DMS114 treated with DMSO at 0.1 percent for 48 hours (cell line): ENCODE data around the gene ABCF3.

ENCODE experiments used
- DNase-seq: peaks from one replicate; lab custom pipeline; 2025; ENCODE audit not compliant: unreplicated experiment; lab: John Stamatoyannopoulos, UW

The ABCF3 gene

DNA sequence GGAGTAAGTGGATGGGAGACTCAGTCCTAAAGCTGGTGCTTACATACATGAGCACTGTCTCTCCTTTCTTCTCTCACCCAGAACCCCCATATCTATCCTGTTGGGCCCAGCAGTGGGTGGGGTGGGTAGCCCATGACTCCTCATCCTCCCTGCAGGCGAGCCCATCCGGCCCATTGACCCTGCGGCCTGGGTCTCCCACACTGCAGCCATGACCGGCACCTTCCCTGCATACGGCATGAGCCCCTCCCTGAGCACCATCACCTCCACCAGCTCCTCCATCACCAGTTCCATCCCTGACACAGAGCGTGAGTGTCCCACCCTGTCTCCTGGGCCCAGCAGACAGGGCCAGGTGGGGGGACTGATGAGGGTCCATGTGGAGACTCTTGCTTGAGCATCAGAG is 19.3 kb upstream of the ABCF3 start:
- no peak for DNase-seq

DNA sequence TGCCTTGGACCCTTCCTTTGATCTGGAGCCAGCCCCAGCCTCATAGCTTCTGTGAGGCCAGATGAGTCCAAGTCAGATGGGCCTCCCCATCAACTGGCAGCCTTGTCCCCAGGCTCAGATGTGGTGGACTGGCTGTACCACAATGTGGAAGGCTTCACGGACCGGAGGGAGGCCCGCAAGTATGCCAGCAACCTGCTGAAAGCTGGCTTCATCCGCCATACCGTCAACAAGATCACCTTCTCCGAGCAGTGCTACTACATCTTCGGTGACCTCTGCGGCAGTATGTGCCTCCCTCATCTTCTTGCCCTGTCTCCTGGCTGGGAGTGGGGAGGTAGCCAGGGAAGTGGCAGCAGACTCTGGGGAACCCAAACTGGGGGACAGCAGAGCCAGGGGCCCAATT is 18.2 kb upstream of the ABCF3 start:
- DNase-seq = no peak

DNA sequence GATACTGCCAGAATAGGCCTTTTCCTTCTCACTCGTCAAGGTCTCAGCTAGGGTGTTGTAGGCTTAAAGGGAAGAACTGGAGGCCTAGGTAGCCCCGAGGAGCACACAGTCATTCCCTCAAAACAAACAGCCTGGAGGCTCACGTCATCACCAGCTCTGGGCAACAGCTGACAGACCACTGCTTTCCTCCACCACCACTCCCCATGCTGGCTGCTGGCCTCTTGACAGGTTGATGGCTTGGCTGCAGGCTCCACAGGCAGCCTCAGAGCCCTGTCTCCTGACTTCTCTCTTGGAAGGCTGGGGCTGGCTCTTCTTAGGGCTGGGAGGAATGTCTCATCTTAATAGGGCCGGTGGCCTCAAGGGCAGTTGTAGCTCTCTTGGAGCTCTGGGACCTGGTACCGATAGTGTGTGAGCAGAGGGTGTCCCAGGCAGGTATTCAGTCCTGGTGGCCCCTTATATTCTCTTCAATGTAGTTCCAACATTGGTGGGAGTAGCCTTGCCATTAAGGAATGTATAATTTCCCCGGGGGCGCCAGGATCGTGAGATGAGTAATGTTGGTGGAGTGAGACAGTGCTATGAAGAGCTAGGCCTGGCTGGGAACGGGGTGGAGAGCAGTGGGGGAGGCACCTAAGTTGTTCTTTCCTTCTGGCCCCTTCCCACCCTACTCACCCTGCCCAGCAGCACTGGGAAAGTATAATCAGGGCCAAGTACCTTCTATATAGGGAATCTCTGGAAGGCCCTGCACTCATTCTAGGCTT is 17.5 kb upstream of the ABCF3 start:
- DNase-seq = no peak

DNA sequence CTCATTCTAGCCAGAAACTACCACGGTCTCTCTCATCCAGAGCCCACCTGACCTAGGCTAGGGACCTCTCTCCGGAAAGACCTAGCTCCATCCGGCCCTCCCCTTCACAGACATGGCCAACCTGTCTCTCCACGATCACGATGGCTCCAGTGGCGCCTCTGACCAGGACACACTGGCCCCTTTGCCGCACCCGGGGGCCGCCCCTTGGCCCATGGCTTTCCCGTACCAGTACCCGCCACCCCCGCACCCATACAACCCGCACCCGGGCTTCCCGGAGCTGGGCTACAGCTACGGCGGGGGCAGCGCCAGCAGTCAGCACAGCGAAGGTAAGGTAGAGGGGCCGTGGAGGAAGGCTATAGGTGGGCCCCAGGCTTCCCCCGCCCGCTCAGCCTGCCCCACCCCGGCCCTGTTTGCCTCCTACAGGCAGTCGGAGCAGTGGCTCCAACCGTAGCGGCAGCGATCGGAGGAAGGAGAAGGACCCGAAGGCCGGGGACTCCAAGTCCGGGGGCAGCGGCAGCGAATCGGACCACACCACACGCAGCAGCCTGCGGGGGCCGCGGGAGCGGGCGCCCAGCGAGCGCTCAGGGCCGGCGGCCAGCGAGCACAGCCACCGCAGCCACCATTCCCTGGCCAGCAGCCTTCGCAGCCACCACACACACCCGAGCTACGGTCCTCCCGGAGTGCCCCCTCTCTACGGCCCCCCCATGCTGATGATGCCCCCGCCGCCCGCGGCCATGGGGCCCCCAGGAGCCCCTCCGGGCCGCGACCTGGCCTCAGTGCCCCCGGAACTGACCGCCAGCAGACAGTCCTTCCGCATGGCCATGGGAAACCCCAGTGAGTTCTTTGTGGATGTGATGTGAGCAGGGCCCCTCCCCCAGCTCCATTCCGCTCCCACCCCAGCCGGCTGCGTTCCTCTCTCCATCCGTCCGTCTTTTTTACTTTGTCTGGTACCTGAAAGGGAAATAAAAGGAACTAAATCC is 15.8 kb upstream of the ABCF3 start:
- no peak for DNase-seq

DNA sequence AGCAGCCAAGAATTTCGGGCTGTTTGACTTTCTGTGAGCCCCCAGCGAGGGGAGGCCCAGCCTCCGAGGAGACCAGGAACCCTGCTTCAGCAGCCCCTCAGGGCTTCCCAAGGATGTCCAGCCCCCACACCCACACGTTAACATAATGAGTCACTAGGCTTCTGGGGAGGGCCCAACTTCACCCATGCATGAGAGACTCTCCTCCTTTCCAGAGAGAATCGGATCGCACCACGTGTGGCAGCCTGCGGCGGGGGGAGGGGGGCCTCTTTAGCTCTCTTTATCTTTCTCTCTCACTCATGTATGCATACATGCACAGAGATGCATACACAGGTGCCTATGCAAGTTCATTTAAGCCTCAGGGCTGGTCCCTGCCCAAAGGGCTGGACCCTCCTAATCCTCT is 14.4 kb upstream of the ABCF3 start:
- no peak for DNase-seq

DNA sequence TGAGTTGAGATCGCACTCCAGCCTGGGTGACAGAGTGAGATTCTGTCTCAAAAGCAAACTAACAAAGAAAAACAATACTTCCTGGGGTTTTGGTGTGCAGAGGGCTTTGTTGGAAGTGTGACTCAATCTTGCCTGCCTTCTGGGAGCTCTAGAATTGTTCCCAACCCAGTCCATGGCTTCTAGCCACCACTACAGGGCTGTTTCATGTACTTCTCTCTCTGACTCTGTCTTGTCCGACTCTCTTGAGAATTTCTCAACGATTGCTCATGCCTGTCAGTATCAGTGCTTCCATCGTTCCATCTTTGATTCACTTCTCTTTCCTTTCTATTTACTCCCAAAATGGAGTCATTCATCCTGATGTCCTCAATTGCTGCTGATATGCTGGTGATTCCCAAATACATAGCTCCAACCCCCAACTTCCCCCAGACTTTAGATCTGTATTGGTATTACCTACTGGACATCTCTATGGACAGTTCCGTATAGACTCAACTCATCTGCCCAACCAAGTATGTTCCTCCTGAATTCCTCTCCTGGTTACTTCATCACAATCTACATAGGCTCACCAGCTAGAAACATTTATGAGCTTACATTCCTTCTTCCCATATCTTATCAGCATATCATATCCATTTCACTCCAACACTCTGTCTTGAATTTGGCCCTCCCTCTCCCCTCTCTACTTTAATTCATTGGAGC is 13.2 kb upstream of the ABCF3 start:
- DNase-seq = no peak

DNA sequence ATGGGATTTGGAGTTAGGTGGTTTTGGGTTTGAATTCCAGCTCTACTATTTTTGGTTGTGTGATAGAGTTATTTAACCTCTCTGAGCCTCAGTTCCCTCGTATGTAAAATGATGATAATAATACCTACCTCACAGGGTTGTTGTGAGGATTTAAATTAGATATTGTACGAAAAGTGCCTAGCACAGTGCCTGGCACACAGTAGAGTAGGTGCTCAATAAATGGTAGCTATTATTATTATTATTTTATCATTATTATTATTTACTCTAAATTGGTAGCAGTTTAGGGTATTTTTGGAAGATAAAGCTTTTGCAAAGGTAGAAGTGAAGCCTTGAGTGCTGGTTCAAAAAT is 12.7 kb upstream of the ABCF3 start:
- no peak for DNase-seq

DNA sequence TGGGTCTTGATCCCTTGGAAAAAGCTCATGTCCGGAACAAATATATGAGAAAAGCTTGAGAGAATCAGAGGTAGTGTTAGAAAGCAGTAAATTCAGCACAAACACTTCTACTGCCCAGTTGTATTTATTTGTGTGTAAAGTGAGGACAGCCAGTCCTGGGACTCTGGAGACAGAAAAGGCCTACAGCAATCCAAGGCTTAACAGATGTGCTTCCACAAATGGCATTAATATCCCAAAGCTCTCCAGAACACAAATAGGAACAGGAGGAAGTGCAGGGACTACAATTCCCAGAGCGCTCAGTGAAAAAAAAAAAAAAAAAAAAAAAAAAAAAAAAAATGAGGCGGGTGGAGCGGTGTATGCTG is 11.7 kb upstream of the ABCF3 start:
- DNase-seq = no peak

DNA sequence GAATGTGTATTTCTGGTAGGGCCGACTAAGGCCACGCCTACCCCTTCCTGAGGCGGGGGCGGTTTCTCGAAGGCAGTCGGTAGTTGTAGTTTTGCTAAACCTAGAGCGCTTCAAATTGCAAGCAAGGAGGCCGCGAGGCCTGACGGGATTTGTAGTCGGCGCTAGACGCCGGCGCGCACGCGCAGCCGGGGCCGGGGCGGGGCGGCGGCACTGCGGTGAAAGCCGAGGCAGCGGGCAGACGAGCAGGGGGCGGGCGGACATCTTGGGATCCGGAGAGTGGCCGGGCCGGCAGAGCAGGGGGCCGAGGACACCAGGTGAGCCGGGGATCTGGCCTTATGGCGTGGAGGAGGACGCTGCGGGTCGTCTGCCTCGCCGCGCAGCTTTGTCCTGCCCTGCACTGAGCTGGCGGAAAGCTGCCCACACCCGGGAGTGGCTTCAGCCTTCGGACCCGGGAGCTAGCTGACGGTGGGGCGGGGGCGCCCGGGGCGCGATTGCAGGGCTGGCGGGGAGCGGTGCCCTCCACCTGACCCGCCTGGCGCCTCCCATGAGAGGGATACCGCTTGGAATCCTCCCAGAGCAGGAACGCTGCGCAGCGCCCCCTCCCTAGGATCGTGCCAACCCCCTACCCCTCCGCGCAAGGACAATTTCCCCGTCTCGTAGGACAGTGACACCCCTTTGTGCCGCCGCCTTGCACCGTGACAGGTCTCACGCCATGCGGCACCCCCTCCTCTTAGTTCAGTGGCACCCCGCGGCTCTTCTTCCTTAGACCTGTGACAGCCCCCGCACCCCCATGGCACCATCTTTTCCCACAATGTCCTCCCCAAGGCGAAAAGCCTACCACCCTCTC is 11.1 kb upstream of the ABCF3 start, which contains the start of gene AP2M1:
Gene AP2M1 (plus strand): TSS at position 210 of the 847 bp plus-strand sequence. CDS start 2,139 bp downstream, outside the sequence.
- DNase-seq = peak; percentile 98

DNA sequence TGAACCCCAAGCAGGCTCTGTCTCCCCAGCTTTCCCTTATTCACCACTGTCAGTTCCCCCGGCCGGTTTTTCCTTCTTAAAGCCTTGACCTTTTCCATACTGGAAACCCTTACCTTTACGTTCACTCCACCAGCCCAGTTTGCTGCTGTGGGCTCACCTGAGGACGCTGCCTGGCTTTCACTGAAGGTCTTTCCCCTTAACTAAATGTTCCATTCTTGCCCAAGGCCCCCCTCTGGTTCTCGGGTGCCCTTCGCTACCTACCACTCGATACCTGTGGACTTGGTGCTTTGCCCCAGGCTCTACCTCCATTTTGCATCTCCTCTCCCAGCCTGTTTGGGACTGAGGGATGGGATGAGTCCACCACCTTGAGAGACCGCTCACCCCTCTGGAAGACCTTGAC is 10.5 kb upstream of the ABCF3 start:
- DNase-seq = no peak

DNA sequence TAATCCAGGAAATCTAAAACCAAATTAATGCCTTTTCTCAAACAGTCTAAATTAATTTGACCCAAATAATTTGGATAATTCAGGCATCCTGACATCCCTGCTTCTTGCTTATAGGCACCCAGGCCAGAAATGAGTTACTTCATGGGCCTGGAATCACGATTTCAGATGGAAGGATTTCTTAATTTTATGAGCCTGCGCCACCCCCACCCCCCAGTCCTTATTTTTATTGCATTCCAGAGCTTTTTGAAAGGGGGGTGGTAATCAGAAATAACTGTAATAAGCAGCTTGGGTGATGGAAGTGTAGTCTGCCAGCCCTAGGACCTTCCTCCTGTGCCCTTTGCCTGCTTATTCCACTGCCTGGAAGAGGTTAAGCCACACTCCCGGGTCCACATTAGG is 10.0 kb upstream of the ABCF3 start:
- no peak for DNase-seq

DNA sequence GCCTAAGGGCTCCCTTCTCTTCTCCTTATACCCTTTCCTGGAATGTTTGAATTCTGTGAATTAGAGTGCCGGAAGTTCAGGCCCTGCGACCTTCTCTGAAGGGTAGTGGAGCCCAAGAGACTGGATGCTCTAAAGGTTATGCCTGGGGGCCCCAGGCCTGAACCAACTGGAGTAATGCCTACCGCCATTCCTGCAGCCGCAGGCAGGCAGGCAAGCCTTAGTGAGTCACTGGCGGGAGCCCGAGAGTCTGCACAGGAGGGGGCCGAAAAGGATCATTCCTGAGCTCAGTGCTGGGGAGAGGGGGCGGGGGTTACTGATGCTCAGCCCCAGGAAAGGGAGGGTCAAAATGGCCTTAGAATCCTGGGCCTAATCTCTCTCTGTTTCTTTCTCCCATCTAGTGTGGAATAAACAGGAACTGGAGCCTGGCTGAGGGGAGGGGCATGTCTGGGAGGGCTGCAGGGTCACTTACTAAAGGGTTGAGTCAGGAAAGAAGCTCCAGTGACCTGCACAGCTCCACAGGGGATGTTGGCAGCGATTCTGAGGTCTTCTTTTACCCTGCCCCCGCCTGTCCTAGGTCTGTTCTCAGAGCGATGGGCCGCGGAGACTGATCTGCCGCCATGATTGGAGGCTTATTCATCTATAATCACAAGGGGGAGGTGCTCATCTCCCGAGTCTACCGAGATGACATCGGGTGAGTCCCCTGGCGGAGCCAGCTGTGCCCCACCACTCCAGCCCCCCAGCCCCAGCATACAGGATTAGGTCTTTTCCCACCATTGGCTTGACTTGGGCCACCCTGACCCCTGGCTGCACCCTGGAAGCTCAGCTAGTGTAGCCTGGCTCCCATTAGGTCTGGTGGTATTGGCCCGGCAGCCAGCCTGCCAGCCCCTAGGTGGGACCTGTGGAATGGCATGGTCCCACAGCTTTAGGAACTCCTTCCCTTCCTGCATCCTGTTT is 9.3 kb upstream of the ABCF3 start:
- DNase-seq = no peak

DNA sequence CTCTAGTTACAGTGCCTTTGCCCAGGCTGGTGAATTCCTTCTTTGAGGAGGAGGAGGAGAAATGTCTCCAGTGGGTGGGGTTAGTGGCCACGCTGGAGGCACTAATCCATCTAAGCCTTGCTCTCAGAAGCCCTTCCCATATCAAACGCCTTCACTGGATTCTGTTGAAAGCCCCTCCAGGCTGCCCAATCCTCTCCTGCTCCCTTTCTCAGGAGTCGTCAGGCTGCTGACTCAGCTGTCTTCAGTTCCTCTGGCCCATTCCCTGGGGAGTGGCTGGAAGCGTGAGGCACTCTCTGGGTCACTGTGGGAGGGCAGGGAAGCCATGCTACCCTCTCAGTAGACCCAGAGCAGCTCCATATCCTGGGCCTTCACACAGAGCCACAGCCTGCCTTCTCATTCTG is 8.7 kb upstream of the ABCF3 start:
- DNase-seq = no peak

DNA sequence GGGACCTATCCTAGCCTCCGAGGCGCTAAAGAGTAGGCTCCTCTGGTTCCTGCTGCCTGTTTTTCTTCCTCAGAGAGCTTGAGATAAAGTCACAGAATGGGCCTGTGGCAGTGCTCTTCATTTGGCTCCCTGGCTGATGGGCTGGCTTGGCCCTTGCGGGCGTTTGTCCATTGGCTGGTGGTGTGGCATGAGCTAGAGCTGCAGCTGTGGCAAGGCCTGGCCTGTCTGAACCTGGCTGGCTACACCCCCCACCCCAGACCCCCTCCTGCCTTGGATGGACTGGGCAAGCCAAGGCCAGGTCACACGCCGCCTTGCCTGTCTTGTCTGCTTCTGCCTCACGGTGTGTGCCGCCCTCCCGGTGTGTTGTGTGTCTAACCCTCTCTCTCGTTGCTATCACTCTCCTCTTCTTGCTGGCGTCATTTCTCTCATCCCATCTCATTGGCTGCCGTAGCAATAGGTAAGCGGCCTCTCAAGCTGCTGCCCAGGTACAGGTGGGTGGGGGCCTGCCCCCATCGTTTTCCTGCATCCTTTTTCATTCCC is 8.2 kb upstream of the ABCF3 start:
- no peak for DNase-seq

DNA sequence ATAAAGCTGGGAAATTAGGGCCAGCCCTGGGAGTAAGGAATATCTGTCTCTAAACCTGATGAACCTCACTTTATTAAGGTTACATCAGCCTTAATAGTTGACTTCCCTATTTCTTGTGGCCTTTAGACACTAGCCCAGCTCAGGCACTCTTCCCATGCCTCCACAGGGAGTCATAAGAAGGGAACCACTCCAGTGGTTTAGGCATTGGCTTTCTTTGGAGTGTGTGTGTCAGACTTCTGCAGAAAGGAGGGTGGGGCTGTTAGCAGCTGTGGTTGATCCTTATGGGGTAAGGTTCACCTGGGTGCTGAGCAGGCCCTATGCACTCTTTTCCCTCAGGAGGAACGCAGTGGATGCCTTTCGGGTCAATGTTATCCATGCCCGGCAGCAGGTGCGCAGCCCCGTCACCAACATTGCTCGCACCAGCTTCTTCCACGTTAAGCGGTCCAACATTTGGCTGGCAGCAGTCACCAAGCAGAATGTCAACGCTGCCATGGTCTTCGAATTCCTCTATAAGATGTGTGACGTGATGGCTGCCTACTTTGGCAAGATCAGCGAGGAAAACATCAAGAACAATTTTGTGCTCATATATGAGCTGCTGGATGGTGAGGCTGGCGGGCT is 7.4 kb upstream of the ABCF3 start:
- DNase-seq = no peak

DNA sequence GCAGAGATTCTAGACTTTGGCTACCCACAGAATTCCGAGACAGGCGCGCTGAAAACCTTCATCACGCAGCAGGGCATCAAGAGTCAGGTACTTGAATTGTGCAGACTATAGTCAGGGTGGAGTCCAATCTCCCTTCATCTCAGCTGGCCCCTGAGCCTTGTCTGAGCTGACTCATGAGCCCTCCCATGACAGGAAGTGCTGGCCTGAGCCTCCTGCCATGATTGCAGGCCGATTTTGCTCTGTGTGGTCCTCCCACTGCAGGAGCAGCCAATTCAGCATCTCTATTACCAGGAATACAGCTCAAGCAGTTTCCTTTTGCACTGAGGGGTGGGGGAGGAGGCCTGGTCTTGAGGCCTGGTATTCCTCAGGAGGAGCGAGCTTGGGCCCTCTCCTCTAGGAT is 5.8 kb upstream of the ABCF3 start:
- DNase-seq = no peak

DNA sequence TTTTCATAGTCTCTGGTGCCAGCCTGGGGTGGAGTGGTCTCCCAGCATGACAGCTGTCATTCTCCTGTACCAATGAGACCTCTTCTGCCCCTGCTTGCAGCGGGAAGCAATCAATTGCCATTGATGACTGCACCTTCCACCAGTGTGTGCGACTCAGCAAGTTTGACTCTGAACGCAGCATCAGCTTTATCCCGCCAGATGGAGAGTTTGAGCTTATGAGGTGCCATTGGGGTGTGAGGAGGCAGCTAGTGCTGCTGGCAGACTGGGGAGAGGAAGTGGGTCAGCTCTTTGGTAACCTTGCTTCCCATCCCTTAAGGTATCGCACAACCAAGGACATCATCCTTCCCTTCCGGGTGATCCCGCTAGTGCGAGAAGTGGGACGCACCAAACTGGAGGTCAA is 4.4 kb upstream of the ABCF3 start:
- DNase-seq = no peak

DNA sequence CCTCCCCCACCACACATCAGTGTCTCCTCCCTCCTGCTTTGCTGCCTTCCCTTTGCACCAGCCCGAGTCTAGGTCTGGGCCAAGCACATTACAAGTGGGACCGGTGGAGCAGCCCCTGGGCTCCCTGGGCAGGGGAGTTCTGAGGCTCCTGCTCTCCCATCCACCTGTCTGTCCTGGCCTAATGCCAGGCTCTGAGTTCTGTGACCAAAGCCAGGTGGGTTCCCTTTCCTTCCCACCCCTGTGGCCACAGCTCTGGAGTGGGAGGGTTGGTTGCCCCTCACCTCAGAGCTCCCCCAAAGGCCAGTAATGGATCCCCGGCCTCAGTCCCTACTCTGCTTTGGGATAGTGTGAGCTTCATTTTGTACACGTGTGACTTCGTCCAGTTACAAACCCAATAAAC is 2.3 kb upstream of the ABCF3 start:
- DNase-seq = no peak
